Right lobe of liver (tissue), 6 donors: ENCODE data around the gene ANKRD33B. TPM values are rescaled to one million over a fixed set of nuclear protein-coding genes. Genes with fewer than 3 reads are reported as not detected.

ENCODE experiments used
- ATAC-seq, 4 donors: fragments of 200-7000 bp; cut with Tn5 transposase; one replicate each; pipeline ENCODE4 v1.9.1; 2020; ENCODE audit warnings: mild to moderate bottlenecking in 4 of 4, moderate library complexity in 4 of 4
- DNase-seq, 3 donors: peaks; one replicate each; pipeline ENCODE4 v3.0.0-alpha.2; 2020
- H3K27ac ChIP-seq, 3 donors: fragments of 200-600 bp; one replicate each; pipeline ENCODE4 v1.8.0; 2022
- H3K27me3 ChIP-seq, 2 donors: fragments of 200-600 bp; one replicate each; pipeline ENCODE4 v1.8.0; 2022
- H3K36me3 ChIP-seq, 4 donors: fragments of 200-600 bp; sonication (generic) in 1 of 4; one replicate each; pipeline versions ENCODE4 v1.5.1 to v1.8.0; 2017 to 2022; ENCODE audit warnings: control low read depth in 1 of 4
- H3K4me1 ChIP-seq, 4 donors: fragments of 200-600 bp; sonication (generic) in 1 of 4; one replicate each; pipeline versions ENCODE4 v1.5.1 to v1.8.0; 2017 to 2022; ENCODE audit warnings: control low read depth in 1 of 4
- H3K4me3 ChIP-seq, 3 donors: fragments of 200-600 bp; one replicate each; pipeline ENCODE4 v1.8.0; 2022
- H3K9me3 ChIP-seq, 4 donors: fragments of 200-600 bp; sonication (generic) in 1 of 4; one replicate each; pipeline versions ENCODE4 v1.5.1 to v1.8.0; 2017 to 2022; ENCODE audit warnings: control low read depth in 1 of 4
- POLR2A ChIP-seq: fragments of 450-650 bp; IDR thresholded peaks from one replicate; pipeline ENCODE4 v1.6.1; 2017; ENCODE audit warnings: antibody characterized with exemption, mild to moderate bottlenecking
- WGBS: methylation state at CpG from one replicate; pipeline ENCODE4 v1.1.6; 2018; ENCODE audit warnings: low coverage, low lambda C conversion rate; ENCODE audit not compliant: insufficient coverage; ENCODE audit errors: missing lambda C conversion rate; 5-methylcytosine and 5-hydroxymethylcytosine counted together
- intact Hi-C, 2 donors: fragments of 100-400 bp; cut with DNase I; formaldehyde crosslinking; loops; one replicate each; pipeline versions ENCODE4 v1.11.2 to v1.14.1; 2022
- total RNA-seq, 6 experiments: library from RNA; depleted of rRNA in 2 of 6; stranded (reverse); fragments of >200 nt in 2 of 6; fragmentation: NEBNext Ultra II Directional in 3 of 6; extraction: Animal tissue kit (Norgen Biotek cat#: 25700) in 3 of 6; gene quantifications; one replicate each; pipeline versions ENCODE4 v1.1.0 to v1.2.4, GENCODE V29; 2016 to 2023
- TF ChIP-seq, protein P1 (sequence below), 4 donors: fragments of 200-600 bp in 3 of 4; fragments of 450-650 bp in 1 of 4; IDR thresholded peaks; one replicate each; pipeline versions ENCODE4 v1.5.1 to v1.8.0; 2016 to 2022; ENCODE audit warnings: antibody characterized with exemption in 4 of 4, mild to moderate bottlenecking in 2 of 4
- donor health status: DM: no; HTN: yes; CAD: no.
- donor health status: DM: no; HTN: no; CAD: no.
- donor health status: DM: no; HTN: no; CAD: no.
- donor health status: DM: no; HTN: yes; CAD: no.
- donor health status: DM: no; HTN: yes; CAD: no.

Gene ANKRD33B
- total RNA-seq, 6 experiments from 2014 or later, result 0.16 to 1.3 (median 0.29) TPM

DNA sequence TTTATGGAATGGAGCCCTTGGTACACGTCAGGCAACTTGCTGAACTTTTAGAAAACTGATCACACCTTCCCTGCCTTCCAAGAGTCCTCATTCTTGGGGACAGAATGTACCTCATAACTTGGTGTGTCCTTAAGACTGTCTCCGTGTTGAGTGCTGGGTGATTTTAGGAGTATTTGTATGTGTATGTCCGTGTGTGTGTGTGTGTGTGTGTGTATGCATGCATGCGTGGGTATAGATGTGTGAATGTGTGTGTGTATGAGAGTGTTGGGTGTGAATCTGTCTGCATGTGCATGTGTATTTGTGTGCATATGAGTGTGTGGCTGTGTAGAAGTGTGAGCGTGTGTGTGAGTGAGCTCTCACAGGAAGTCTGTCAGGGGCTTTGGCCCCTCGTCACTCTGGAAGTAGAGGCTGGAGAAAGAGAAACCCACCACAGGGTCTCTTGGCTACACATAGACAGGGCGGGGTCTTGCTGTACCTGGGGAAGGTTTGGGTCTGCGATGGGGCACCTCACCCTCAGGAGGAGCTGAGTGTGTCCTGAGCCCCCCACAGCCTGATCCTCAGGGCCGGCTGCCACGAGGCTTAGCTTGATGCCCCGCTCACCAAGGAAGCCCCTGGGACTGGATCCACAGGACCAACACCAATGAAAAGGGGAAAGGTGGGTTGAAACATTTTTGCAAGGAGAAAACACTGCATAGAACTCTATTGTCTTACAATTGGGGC, 33.1 kb upstream of the ANKRD33B start:
- Histone ChIP-seq H3K27ac (no peak overlapping the region), H3K9me3 (no peaks in the 10 kb centered on the region), H3K4me1 (no peaks in the 10 kb centered on the region), H3K4me3 (no peak overlapping the region), H3K36me3 (no peaks in the 10 kb centered on the region), H3K27me3 (no peaks in the 10 kb centered on the region)
- no peak for TF ChIP-seq POLR2A
- TF ChIP-seq, protein P1, sequence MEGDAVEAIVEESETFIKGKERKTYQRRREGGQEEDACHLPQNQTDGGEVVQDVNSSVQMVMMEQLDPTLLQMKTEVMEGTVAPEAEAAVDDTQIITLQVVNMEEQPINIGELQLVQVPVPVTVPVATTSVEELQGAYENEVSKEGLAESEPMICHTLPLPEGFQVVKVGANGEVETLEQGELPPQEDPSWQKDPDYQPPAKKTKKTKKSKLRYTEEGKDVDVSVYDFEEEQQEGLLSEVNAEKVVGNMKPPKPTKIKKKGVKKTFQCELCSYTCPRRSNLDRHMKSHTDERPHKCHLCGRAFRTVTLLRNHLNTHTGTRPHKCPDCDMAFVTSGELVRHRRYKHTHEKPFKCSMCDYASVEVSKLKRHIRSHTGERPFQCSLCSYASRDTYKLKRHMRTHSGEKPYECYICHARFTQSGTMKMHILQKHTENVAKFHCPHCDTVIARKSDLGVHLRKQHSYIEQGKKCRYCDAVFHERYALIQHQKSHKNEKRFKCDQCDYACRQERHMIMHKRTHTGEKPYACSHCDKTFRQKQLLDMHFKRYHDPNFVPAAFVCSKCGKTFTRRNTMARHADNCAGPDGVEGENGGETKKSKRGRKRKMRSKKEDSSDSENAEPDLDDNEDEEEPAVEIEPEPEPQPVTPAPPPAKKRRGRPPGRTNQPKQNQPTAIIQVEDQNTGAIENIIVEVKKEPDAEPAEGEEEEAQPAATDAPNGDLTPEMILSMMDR (IDR thresholded peaks at IDR 0.05), result no peak
- no peak for DNase-seq
- intact Hi-C loops, result no loop called here
- 73% methylated on average over 8 of the region's 11 CpGs for WGBS
- ATAC-seq, result peak in 1 of 4 donors; percentile 32

- 80% methylated on average over 3 of the region's 3 CpGs for WGBS
- no peak overlapping the region for H3K27ac ChIP-seq
- TF ChIP-seq, protein P1 (IDR thresholded peaks at IDR 0.05), result no peak
- TF ChIP-seq POLR2A, result no peak
- DNase-seq (no peak), ATAC-seq (no peak)
- H3K27me3 ChIP-seq, result no peaks in the 10 kb centered on the region
- intact Hi-C loops, result no loop called here
- no peaks in the 10 kb centered on the region for H3K4me1 ChIP-seq
- no peaks in the 10 kb centered on the region for H3K9me3 ChIP-seq
- H3K4me3 ChIP-seq, result no peak overlapping the region
- no peaks in the 10 kb centered on the region for H3K36me3 ChIP-seq
Observed at GRCh38 chr5:10532421-10532820, 31.4 kb upstream of the ANKRD33B start.

DNA sequence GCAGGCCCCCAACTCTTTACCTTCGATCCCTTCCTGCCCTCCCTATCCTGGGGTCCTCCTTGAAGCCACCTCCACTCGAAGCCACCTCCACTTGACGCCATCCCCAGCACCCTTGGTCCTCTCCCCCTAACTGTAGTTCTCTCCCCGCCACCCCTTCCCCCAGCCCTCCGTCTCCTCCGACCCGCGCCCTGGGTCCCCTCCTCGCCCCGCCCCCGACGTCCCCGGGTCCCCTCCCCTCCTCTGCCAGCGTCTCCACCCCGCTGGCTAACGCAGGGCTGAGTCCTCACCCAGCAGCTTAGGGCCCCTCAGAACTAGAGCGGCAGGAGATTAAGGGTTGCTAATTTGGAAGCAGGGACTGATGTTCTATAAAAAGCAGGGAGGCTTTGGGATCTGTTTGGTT, 30.6 kb upstream of the ANKRD33B start:
- no peak for DNase-seq
- no peak for ATAC-seq
- 16% methylated on average over 10 of the region's 17 CpGs for WGBS
- TF ChIP-seq, protein P1 (IDR thresholded peaks at IDR 0.05), result no peak
- TF ChIP-seq POLR2A, result no peak
- Histone ChIP-seq H3K9me3 (no peaks in the 10 kb centered on the region), H3K4me3 (no peak overlapping the region), H3K27me3 (no peaks in the 10 kb centered on the region), H3K27ac (no peak overlapping the region), H3K4me1 (no peaks in the 10 kb centered on the region), H3K36me3 (no peaks in the 10 kb centered on the region)
- intact Hi-C loops, result no loop called here

DNA sequence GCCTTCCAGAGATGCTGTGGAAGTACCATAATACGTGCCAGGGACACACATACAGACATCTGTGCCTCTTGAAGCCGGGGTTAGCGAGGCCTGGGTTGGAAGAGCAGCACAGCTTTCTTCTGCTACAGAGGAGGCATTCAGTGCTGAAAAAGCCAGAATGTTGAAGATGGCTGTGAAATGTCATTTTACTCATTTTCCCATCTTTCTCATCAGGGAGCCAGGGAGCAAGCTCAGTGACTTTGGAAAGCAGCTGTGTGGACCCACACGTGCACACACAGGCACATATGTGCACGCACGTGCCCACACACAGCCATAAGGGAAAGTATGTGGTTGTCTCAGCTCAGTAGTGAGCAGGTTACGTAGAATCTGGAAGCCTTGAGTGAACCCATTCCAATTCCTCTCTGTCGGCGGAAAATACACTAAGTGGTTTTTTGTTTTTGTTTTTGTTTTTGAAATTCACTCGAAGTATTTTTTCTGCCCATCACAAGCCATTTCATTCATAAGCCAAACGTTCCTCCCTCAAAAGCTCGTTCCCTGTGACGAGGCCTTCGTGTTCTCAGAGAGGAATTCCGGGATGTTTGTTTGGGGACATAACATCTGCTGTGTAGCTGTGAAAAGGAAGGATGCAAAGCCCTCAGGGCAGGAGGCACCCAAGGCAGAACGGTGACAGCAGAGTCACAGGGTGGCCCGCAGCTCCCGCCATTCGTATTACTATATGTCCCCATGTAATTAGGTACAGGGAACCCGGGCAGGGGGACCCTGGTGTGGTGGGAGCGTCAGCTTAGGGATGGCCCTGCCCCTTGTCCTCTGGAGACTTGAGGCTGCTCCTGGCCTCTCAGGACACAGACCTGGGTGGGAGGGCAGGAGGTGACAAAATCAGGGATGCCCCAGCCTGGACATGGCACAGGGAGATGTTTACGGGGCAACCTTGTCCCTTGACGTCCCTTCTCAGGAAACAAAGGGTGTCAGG, 29.0 kb upstream of the ANKRD33B start:
- no peak for ATAC-seq
- H3K9me3 ChIP-seq, result no peaks in the 10 kb centered on the region
- intact Hi-C loops, result no loop called here
- DNase-seq, result no peak
- no peak overlapping the region for H3K27ac ChIP-seq
- no peak overlapping the region for H3K4me3 ChIP-seq
- WGBS, result 62% methylated on average over 17 of the region's 23 CpGs
- no peaks in the 10 kb centered on the region for H3K4me1 ChIP-seq
- TF ChIP-seq POLR2A, result no peak
- TF ChIP-seq, protein P1 (IDR thresholded peaks at IDR 0.05), result no peak
- H3K36me3 ChIP-seq, result no peaks in the 10 kb centered on the region
- H3K27me3 ChIP-seq, result no peaks in the 10 kb centered on the region
